ENCODE data around the gene PDE1A. TPM values are rescaled to one million over a fixed set of nuclear protein-coding genes. Genes with fewer than 3 reads are reported as not detected.

The PDE1A gene
- total and polyA plus RNA-seq, 4 donors = 0.64 to 5.2 (median 1.7) TPM

DNA sequence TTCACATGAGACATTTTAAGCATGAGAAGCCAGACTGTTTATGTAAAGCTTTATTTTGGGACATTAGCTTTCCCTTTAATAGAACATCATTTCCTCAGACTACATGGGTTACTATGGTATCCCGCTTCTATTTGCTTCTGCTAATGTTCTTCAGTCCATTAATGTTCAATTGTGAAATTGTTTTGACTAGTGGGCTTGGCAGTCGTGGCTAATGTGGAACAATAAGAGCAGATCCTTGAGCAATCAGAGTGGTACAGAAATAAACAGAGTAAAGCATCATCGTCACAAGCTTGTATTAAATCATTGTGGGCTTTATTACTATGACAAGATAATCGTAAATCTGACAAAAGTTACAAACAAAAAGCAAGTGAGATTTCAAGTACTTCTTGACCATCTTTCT is 60.2 kb downstream of the PDE1A start:
- WGBS = 54% methylated on average over 4 of the region's 4 CpGs
- Histone ChIP-seq H3K27me3 (ENCODE audit: control insufficient read depth in 4 of 4, insufficient read depth in 4 of 4, low read length in 3 of 4) (peaks cover 0 to 3% (median 0%) of the 10 kb centered on the region in 4 donors), H3K9ac (ENCODE audit: low read depth in 1 of 2, low read length in 2 of 2) (no peak overlapping the region), H3K4me3 (ENCODE audit: low read depth in 1 of 3, low read length in 3 of 3) (no peak overlapping the region), H3K9me3 (ENCODE audit: control insufficient read depth in 4 of 4, low read length in 3 of 4) (no peaks in the 10 kb centered on the region), H3K36me3 (ENCODE audit: control insufficient read depth in 4 of 4, insufficient read depth in 3 of 4, low read depth in 1 of 4, low read length in 3 of 4) (no peaks in the 10 kb centered on the region), H3K4me1 (ENCODE audit: control insufficient read depth in 4 of 4, insufficient read depth in 4 of 4, low read length in 3 of 4) (no peaks in the 10 kb centered on the region), H3K27ac (ENCODE audit: low read depth in 1 of 2, low read length in 2 of 2) (no peak overlapping the region)
- no peak for DNase-seq (ENCODE audit: low spot score)
- no peak for TF ChIP-seq NR2F2 (IDR thresholded peaks at IDR 0.05)
- TF ChIP-seq, protein P1, sequence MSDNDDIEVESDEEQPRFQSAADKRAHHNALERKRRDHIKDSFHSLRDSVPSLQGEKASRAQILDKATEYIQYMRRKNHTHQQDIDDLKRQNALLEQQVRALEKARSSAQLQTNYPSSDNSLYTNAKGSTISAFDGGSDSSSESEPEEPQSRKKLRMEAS (IDR thresholded peaks at IDR 0.05) = no peak
- no peak for TF ChIP-seq JUND (IDR thresholded peaks at IDR 0.05)

DNA sequence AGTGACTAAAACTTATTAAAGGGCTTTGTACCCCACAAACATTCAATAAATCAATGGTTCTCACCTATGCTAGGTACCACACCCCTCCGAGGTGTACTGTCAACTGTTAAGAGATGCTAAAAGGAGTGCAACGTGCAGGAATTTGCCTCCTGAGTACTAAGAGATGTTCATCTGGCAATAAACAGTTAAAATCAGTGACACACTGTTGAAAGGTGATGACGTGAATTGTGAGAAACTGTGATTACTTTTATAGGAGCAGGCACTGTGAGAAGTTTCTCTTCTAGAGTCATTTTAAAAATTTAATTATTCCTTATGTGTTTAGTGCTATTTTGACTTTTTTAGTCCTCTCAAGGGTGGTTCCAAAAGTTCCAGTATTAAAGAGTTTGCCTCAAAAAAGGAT is 61.0 kb downstream of the PDE1A start:
- TF ChIP-seq EGR1 (IDR thresholded peaks at IDR 0.05; ENCODE audit: low read depth in 2 of 2) = no peak
- TF ChIP-seq, protein P2, sequence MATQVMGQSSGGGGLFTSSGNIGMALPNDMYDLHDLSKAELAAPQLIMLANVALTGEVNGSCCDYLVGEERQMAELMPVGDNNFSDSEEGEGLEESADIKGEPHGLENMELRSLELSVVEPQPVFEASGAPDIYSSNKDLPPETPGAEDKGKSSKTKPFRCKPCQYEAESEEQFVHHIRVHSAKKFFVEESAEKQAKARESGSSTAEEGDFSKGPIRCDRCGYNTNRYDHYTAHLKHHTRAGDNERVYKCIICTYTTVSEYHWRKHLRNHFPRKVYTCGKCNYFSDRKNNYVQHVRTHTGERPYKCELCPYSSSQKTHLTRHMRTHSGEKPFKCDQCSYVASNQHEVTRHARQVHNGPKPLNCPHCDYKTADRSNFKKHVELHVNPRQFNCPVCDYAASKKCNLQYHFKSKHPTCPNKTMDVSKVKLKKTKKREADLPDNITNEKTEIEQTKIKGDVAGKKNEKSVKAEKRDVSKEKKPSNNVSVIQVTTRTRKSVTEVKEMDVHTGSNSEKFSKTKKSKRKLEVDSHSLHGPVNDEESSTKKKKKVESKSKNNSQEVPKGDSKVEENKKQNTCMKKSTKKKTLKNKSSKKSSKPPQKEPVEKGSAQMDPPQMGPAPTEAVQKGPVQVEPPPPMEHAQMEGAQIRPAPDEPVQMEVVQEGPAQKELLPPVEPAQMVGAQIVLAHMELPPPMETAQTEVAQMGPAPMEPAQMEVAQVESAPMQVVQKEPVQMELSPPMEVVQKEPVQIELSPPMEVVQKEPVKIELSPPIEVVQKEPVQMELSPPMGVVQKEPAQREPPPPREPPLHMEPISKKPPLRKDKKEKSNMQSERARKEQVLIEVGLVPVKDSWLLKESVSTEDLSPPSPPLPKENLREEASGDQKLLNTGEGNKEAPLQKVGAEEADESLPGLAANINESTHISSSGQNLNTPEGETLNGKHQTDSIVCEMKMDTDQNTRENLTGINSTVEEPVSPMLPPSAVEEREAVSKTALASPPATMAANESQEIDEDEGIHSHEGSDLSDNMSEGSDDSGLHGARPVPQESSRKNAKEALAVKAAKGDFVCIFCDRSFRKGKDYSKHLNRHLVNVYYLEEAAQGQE (IDR thresholded peaks at IDR 0.05) = no peak
- TF ChIP-seq, protein P3, sequence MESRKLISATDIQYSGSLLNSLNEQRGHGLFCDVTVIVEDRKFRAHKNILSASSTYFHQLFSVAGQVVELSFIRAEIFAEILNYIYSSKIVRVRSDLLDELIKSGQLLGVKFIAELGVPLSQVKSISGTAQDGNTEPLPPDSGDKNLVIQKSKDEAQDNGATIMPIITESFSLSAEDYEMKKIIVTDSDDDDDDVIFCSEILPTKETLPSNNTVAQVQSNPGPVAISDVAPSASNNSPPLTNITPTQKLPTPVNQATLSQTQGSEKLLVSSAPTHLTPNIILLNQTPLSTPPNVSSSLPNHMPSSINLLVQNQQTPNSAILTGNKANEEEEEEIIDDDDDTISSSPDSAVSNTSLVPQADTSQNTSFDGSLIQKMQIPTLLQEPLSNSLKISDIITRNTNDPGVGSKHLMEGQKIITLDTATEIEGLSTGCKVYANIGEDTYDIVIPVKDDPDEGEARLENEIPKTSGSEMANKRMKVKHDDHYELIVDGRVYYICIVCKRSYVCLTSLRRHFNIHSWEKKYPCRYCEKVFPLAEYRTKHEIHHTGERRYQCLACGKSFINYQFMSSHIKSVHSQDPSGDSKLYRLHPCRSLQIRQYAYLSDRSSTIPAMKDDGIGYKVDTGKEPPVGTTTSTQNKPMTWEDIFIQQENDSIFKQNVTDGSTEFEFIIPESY (IDR thresholded peaks at IDR 0.05) = no peak
- TF ChIP-seq SP1 (IDR thresholded peaks at IDR 0.05) = no peak
- no peak for TF ChIP-seq FOXA2 (IDR thresholded peaks at IDR 0.05)
- no peak for TF ChIP-seq FOXA1 (IDR thresholded peaks at IDR 0.05)
- no peak for TF ChIP-seq TAF1 (conservative IDR thresholded peaks at IDR 0.05)
- TF ChIP-seq, protein P4, sequence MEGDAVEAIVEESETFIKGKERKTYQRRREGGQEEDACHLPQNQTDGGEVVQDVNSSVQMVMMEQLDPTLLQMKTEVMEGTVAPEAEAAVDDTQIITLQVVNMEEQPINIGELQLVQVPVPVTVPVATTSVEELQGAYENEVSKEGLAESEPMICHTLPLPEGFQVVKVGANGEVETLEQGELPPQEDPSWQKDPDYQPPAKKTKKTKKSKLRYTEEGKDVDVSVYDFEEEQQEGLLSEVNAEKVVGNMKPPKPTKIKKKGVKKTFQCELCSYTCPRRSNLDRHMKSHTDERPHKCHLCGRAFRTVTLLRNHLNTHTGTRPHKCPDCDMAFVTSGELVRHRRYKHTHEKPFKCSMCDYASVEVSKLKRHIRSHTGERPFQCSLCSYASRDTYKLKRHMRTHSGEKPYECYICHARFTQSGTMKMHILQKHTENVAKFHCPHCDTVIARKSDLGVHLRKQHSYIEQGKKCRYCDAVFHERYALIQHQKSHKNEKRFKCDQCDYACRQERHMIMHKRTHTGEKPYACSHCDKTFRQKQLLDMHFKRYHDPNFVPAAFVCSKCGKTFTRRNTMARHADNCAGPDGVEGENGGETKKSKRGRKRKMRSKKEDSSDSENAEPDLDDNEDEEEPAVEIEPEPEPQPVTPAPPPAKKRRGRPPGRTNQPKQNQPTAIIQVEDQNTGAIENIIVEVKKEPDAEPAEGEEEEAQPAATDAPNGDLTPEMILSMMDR (IDR thresholded peaks at IDR 0.05; ENCODE audit: low read depth, low read length, missing input control) = no peak
- TF ChIP-seq RXRA (IDR thresholded peaks at IDR 0.05) = no peak
- no peak for TF ChIP-seq JUND (IDR thresholded peaks at IDR 0.05)
- TF ChIP-seq, protein P5, sequence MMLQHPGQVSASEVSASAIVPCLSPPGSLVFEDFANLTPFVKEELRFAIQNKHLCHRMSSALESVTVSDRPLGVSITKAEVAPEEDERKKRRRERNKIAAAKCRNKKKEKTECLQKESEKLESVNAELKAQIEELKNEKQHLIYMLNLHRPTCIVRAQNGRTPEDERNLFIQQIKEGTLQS (IDR thresholded peaks at IDR 0.05) = no peak
- TF ChIP-seq RAD21 (IDR thresholded peaks at IDR 0.05) = no peak
- TF ChIP-seq YY1 (IDR thresholded peaks at IDR 0.05) = no peak
- TF ChIP-seq HNF4A (conservative IDR thresholded peaks at IDR 0.05) = no peak
- TF ChIP-seq HNF4G (IDR thresholded peaks at IDR 0.05) = no peak
- Histone ChIP-seq H3K36me3 (ENCODE audit: control insufficient read depth in 4 of 4, insufficient read depth in 3 of 4, low read depth in 1 of 4, low read length in 3 of 4) (no peaks in the 10 kb centered on the region), H3K4me1 (ENCODE audit: control insufficient read depth in 4 of 4, insufficient read depth in 4 of 4, low read length in 3 of 4) (no peaks in the 10 kb centered on the region), H3K4me3 (ENCODE audit: low read depth in 1 of 3, low read length in 3 of 3) (no peak overlapping the region), H3K27ac (ENCODE audit: low read depth in 1 of 2, low read length in 2 of 2) (no peak overlapping the region), H3K27me3 (ENCODE audit: control insufficient read depth in 4 of 4, insufficient read depth in 4 of 4, low read length in 3 of 4) (peaks cover 0 to 3% (median 0%) of the 10 kb centered on the region in 4 donors), H3K9ac (ENCODE audit: low read depth in 1 of 2, low read length in 2 of 2) (no peak overlapping the region), H3K9me3 (ENCODE audit: control insufficient read depth in 4 of 4, low read length in 3 of 4) (no peaks in the 10 kb centered on the region)
- DNase-seq (ENCODE audit: low spot score) = no peak
- WGBS = 51% methylated on average over 3 of the region's 3 CpGs
